Measurements from ENCODE around the gene ICE2. TPM values are rescaled to one million over a fixed set of nuclear protein-coding genes. Genes with fewer than 3 reads are reported as not detected.

Gene ICE2, protein sequence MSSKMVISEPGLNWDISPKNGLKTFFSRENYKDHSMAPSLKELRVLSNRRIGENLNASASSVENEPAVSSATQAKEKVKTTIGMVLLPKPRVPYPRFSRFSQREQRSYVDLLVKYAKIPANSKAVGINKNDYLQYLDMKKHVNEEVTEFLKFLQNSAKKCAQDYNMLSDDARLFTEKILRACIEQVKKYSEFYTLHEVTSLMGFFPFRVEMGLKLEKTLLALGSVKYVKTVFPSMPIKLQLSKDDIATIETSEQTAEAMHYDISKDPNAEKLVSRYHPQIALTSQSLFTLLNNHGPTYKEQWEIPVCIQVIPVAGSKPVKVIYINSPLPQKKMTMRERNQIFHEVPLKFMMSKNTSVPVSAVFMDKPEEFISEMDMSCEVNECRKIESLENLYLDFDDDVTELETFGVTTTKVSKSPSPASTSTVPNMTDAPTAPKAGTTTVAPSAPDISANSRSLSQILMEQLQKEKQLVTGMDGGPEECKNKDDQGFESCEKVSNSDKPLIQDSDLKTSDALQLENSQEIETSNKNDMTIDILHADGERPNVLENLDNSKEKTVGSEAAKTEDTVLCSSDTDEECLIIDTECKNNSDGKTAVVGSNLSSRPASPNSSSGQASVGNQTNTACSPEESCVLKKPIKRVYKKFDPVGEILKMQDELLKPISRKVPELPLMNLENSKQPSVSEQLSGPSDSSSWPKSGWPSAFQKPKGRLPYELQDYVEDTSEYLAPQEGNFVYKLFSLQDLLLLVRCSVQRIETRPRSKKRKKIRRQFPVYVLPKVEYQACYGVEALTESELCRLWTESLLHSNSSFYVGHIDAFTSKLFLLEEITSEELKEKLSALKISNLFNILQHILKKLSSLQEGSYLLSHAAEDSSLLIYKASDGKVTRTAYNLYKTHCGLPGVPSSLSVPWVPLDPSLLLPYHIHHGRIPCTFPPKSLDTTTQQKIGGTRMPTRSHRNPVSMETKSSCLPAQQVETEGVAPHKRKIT
- 32.1 to 42.8 TPM (median 37.3 TPM) in 3 replicates for total RNA-seq
- long read RNA-seq, full-length matches to known transcripts, result 23 of 39 reads
- long read RNA-seq, partial matches to known transcripts, result 7 of 39 reads
- long read RNA-seq, other reads (novel, unspliced or antisense), result 9 of 39 reads

- DNase-seq (ENCODE audit: low spot score), result peak; percentile 98
- peaks cover 34% of the 10 kb centered on the region for H3K4me1 Mint-ChIP-seq (ENCODE audit: low read depth)
- no peaks in the 10 kb centered on the region for H3K9me3 Mint-ChIP-seq (ENCODE audit: low read depth)
- peak; percentile 27 for TF ChIP-seq CTCF (IDR thresholded peaks at IDR 0.05)
- no peaks in the 10 kb centered on the region for H3K27me3 Mint-ChIP-seq (ENCODE audit: low read depth)
- peak within 1 kb of the TSS; percentile 92 for H3K4me3 Mint-ChIP-seq (ENCODE audit: unreplicated experiment)
- peak within 1 kb of the TSS; percentile 97 for H3K27ac Mint-ChIP-seq (ENCODE audit: unreplicated experiment)
- peaks cover 2% of the 10 kb centered on the region for H3K36me3 Mint-ChIP-seq (ENCODE audit: low read depth)
Observed at GRCh38 chr15:60478566-60479360, at the start of gene ICE2. ICE2 (minus strand) TSS chr15:60479142; CDS start chr15:60477977, 1,165 bp downstream.

GRCh38 chr15:60528530-60528929, 49.6 kb upstream of the ICE2 start:
- H3K36me3 Mint-ChIP-seq (ENCODE audit: low read depth), result peaks cover 1% of the 10 kb centered on the region
- no peak for DNase-seq (ENCODE audit: low spot score)
- no peaks in the 10 kb centered on the region for H3K27me3 Mint-ChIP-seq (ENCODE audit: low read depth)
- H3K9me3 Mint-ChIP-seq (ENCODE audit: low read depth), result no peaks in the 10 kb centered on the region
- TF ChIP-seq CTCF (IDR thresholded peaks at IDR 0.05), result no peak
- no peak overlapping the region for H3K27ac Mint-ChIP-seq (ENCODE audit: unreplicated experiment)
- H3K4me3 Mint-ChIP-seq (ENCODE audit: unreplicated experiment), result no peak overlapping the region
- H3K4me1 Mint-ChIP-seq (ENCODE audit: low read depth), result peaks cover 12% of the 10 kb centered on the region

DNA sequence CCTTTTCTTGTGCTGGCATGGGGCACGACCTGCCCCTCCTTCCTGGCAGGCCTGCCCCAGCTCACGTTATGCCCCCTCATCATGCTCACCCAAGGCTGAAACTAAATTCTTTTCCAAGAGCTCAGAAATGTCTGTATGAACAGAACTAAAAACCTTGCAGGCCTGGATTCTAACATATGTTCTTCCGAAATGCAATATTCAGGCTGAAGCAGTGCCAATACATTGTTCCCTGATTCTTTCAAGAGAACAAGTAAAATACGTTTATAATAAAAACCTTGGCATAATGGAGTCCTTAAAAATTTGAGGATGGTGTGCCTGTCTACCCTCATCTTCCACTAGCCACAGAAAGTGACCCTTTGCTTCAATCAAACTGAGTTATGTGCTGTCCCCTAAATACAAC, 48.5 kb upstream of the ICE2 start:
- H3K4me1 Mint-ChIP-seq (ENCODE audit: low read depth), result peaks cover 15% of the 10 kb centered on the region
- H3K4me3 Mint-ChIP-seq (ENCODE audit: unreplicated experiment), result no peak overlapping the region
- no peak for DNase-seq (ENCODE audit: low spot score)
- no peak for TF ChIP-seq CTCF (IDR thresholded peaks at IDR 0.05)
- no peaks in the 10 kb centered on the region for H3K9me3 Mint-ChIP-seq (ENCODE audit: low read depth)
- H3K27ac Mint-ChIP-seq (ENCODE audit: unreplicated experiment), result no peak overlapping the region
- H3K27me3 Mint-ChIP-seq (ENCODE audit: low read depth), result no peaks in the 10 kb centered on the region
- H3K36me3 Mint-ChIP-seq (ENCODE audit: low read depth), result peaks cover 1% of the 10 kb centered on the region

DNA sequence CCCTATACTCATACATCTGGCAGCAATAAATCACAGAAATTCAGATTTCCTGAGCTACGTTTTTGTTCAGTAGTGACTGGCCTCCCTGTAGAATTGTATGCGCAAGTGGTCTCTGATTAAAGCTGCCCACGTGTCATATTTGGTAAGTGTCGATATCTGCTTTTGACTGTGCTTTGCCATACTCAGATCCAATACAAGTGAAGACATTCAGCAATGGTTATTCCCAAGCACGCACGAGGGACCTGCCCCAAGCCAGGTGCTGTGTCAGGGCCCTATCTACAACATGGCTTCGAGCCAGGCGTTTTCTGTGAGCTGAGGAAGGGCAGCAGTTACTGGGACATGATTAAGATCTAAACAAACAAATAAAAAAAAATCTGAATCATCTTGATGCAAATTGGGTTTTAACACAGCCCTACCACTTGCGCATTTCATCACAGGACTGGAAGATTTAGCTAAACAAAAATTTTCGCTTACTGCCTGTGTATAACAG, 47.2 kb upstream of the ICE2 start:
- Mint-ChIP-seq H3K4me3 (ENCODE audit: unreplicated experiment) (no peak overlapping the region), H3K9me3 (ENCODE audit: low read depth) (no peaks in the 10 kb centered on the region), H3K27me3 (ENCODE audit: low read depth) (no peaks in the 10 kb centered on the region), H3K27ac (ENCODE audit: unreplicated experiment) (no peak overlapping the region), H3K36me3 (ENCODE audit: low read depth) (peaks cover 1% of the 10 kb centered on the region), H3K4me1 (ENCODE audit: low read depth) (peaks cover 15% of the 10 kb centered on the region)
- no peak for TF ChIP-seq CTCF (IDR thresholded peaks at IDR 0.05)
- no peak for DNase-seq (ENCODE audit: low spot score)

All from chondrocyte (in vitro differentiated cells).